ENCODE measurements around the gene GRIN2A. TPM values are rescaled to one million over a fixed set of nuclear protein-coding genes. Genes with fewer than 3 reads are reported as not detected.

Gene GRIN2A
- total RNA-seq, 1 experiment from 2014 or later, result 34.6 TPM

DNA sequence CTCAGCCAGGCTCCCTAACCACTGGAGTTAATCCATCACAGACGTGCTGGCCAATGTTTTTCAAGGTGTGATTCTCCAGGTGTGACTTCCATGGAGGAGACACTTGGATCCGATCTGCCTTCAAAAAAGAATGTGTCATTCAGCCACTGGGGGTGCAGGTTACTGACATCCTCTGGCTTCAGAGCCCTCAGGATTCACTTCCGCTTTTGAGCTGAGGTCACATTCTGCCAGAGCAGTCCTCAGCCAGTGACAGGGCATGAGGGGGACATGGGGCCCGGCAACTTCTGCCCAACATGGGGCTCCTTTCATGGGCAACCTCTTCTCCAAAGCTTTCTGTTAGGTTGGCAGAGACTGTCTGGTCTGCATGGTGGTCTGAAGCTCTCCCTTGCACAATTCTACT is 81.4 kb downstream of the GRIN2A start:
- Mint-ChIP-seq H3K27me3 (ENCODE audit: unreplicated experiment) (no peaks in the 10 kb centered on the region), H3K27ac (ENCODE audit: unreplicated experiment) (no peak overlapping the region), H3K9me3 (ENCODE audit: low read depth, unreplicated experiment) (peaks cover 14% of the 10 kb centered on the region), H3K4me3 (ENCODE audit: low read depth, unreplicated experiment) (no peak overlapping the region), H3K4me1 (ENCODE audit: low read depth, unreplicated experiment) (peaks cover 23% of the 10 kb centered on the region), H3K36me3 (ENCODE audit: insufficient read depth, unreplicated experiment) (peaks cover 4% of the 10 kb centered on the region)
- CTCF ChIA-PET, result no interaction called here
- intact Hi-C loops (cut with micrococcal nuclease; ENCODE audit: unreplicated experiment), result no loop called here
- no TSS peak for BruUV-seq (replicated peaks)
- TF ChIP-seq, protein P1, sequence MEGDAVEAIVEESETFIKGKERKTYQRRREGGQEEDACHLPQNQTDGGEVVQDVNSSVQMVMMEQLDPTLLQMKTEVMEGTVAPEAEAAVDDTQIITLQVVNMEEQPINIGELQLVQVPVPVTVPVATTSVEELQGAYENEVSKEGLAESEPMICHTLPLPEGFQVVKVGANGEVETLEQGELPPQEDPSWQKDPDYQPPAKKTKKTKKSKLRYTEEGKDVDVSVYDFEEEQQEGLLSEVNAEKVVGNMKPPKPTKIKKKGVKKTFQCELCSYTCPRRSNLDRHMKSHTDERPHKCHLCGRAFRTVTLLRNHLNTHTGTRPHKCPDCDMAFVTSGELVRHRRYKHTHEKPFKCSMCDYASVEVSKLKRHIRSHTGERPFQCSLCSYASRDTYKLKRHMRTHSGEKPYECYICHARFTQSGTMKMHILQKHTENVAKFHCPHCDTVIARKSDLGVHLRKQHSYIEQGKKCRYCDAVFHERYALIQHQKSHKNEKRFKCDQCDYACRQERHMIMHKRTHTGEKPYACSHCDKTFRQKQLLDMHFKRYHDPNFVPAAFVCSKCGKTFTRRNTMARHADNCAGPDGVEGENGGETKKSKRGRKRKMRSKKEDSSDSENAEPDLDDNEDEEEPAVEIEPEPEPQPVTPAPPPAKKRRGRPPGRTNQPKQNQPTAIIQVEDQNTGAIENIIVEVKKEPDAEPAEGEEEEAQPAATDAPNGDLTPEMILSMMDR (IDR thresholded peaks at IDR 0.05; ENCODE audit: unreplicated experiment), result no peak
- no peak for DNase-seq

GRCh38 chr16:10098991-10099390 is 83.2 kb downstream of the GRIN2A start:
- peaks cover 4% of the 10 kb centered on the region for H3K36me3 Mint-ChIP-seq (ENCODE audit: insufficient read depth, unreplicated experiment)
- no peak overlapping the region for H3K27ac Mint-ChIP-seq (ENCODE audit: unreplicated experiment)
- peaks cover 23% of the 10 kb centered on the region for H3K4me1 Mint-ChIP-seq (ENCODE audit: low read depth, unreplicated experiment)
- CTCF ChIA-PET, result interaction anchor here (0.6 kb wide), 1 partner anchor 1282 kb away, joined by 3 read pairs; no protein-coding TSS in a partner anchor
- no peak for DNase-seq
- H3K27me3 Mint-ChIP-seq (ENCODE audit: unreplicated experiment), result no peaks in the 10 kb centered on the region
- intact Hi-C loops (cut with micrococcal nuclease; ENCODE audit: unreplicated experiment), result no loop called here
- no TSS peak for BruUV-seq (replicated peaks)
- H3K9me3 Mint-ChIP-seq (ENCODE audit: low read depth, unreplicated experiment), result peaks cover 14% of the 10 kb centered on the region
- H3K4me3 Mint-ChIP-seq (ENCODE audit: low read depth, unreplicated experiment), result no peak overlapping the region
- TF ChIP-seq, protein P1 (IDR thresholded peaks at IDR 0.05; ENCODE audit: unreplicated experiment), result no peak

GRCh38 chr16:10097271-10097670 is 85.0 kb downstream of the GRIN2A start:
- TF ChIP-seq, protein P1 (IDR thresholded peaks at IDR 0.05; ENCODE audit: unreplicated experiment), result no peak
- H3K4me3 Mint-ChIP-seq (ENCODE audit: low read depth, unreplicated experiment), result no peak overlapping the region
- H3K36me3 Mint-ChIP-seq (ENCODE audit: insufficient read depth, unreplicated experiment), result peaks cover 4% of the 10 kb centered on the region
- peaks cover 23% of the 10 kb centered on the region for H3K4me1 Mint-ChIP-seq (ENCODE audit: low read depth, unreplicated experiment)
- H3K9me3 Mint-ChIP-seq (ENCODE audit: low read depth, unreplicated experiment), result peaks cover 12% of the 10 kb centered on the region
- intact Hi-C loops (cut with micrococcal nuclease; ENCODE audit: unreplicated experiment), result no loop called here
- no peak for DNase-seq
- no TSS peak for BruUV-seq (replicated peaks)
- CTCF ChIA-PET, result no interaction called here
- no peak overlapping the region for H3K27ac Mint-ChIP-seq (ENCODE audit: unreplicated experiment)
- H3K27me3 Mint-ChIP-seq (ENCODE audit: unreplicated experiment), result no peaks in the 10 kb centered on the region

- no peak overlapping the region for H3K27ac Mint-ChIP-seq (ENCODE audit: unreplicated experiment)
- TF ChIP-seq, protein P1 (IDR thresholded peaks at IDR 0.05; ENCODE audit: unreplicated experiment), result no peak
- BruUV-seq (replicated peaks), result no TSS peak
- peaks cover 4% of the 10 kb centered on the region for H3K36me3 Mint-ChIP-seq (ENCODE audit: insufficient read depth, unreplicated experiment)
- H3K9me3 Mint-ChIP-seq (ENCODE audit: low read depth, unreplicated experiment), result peaks cover 14% of the 10 kb centered on the region
- H3K4me1 Mint-ChIP-seq (ENCODE audit: low read depth, unreplicated experiment), result peaks cover 10% of the 10 kb centered on the region
- intact Hi-C loops (cut with micrococcal nuclease; ENCODE audit: unreplicated experiment), result no loop called here
- H3K27me3 Mint-ChIP-seq (ENCODE audit: unreplicated experiment), result no peaks in the 10 kb centered on the region
- DNase-seq, result no peak
- CTCF ChIA-PET, result interaction anchor here (0.7 kb wide), 1 partner anchor 85 kb away, joined by 3 read pairs; no protein-coding TSS in a partner anchor
- no peak overlapping the region for H3K4me3 Mint-ChIP-seq (ENCODE audit: low read depth, unreplicated experiment)
Observed at GRCh38 chr16:10093576-10093975, 88.7 kb downstream of the GRIN2A start.
